A673 (cell line): ENCODE results near the gene CMIP.

ENCODE experiments used
- CTCF ChIP-seq: fragments of 300-800, 200-600 bp; sonication (generic); conservative IDR thresholded peaks from 2 replicates; pipeline ENCODE4 v1.5.1; 2017; ENCODE audit warnings: low read depth, mild to moderate bottlenecking, antibody characterized with exemption, low read length, moderate library complexity, mixed read lengths
- EZH2 ChIP-seq: fragments of 200-600 bp; sonication (generic); IDR thresholded peaks from 2 replicates; pipeline ENCODE4 v1.6.1; 2017; ENCODE audit warnings: borderline replicate concordance, low read depth, mild to moderate bottlenecking, mixed read lengths, antibody characterized with exemption, low read length; ENCODE audit not compliant: poor library complexity, severe bottlenecking

GRCh38 chr16:81523387-81524115, 78.9 kb downstream of the CMIP start:
- TF ChIP-seq CTCF (no peak), EZH2 (no peak)
